PC-9 (cell line): ENCODE data around the gene MCTP1.

Experiments used
- EZH2 ChIP-seq: fragments of 200-600 bp; sonication (generic); IDR thresholded peaks from 2 replicates; pipeline ENCODE4 v1.8.0; 2017; ENCODE audit warnings: antibody characterized with exemption, low read depth
- TF ChIP-seq, protein P1 (sequence below): fragments of 200-600 bp; sonication (generic); conservative IDR thresholded peaks from 2 replicates; pipeline ENCODE4 v1.6.1; 2017; ENCODE audit warnings: mixed run types, antibody characterized with exemption, mild to moderate bottlenecking, moderate library complexity

DNA sequence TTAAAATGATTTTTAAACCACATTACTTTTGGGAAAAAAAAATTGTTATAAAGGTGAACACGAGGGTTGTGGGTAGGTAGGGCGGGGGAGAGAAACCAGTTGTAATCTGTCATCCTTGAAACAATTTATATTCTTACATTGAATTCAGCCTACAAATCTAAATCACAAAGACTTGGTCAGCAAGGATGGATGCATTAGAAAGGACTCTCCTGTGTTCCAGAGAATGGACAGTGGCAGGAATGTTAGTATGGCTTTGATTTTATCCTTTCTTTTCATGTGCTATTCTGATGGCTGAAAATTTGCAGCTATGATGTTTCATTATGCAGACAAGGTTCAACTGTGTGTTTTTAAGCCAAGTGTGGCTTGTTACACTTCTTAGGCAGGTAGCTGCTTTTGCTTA is 431.8 kb downstream of the MCTP1 start:
- TF ChIP-seq, protein P1, sequence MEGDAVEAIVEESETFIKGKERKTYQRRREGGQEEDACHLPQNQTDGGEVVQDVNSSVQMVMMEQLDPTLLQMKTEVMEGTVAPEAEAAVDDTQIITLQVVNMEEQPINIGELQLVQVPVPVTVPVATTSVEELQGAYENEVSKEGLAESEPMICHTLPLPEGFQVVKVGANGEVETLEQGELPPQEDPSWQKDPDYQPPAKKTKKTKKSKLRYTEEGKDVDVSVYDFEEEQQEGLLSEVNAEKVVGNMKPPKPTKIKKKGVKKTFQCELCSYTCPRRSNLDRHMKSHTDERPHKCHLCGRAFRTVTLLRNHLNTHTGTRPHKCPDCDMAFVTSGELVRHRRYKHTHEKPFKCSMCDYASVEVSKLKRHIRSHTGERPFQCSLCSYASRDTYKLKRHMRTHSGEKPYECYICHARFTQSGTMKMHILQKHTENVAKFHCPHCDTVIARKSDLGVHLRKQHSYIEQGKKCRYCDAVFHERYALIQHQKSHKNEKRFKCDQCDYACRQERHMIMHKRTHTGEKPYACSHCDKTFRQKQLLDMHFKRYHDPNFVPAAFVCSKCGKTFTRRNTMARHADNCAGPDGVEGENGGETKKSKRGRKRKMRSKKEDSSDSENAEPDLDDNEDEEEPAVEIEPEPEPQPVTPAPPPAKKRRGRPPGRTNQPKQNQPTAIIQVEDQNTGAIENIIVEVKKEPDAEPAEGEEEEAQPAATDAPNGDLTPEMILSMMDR = no peak
- no peak for TF ChIP-seq EZH2
